Measurements from ENCODE around the gene CTTNBP2. TPM values are rescaled to one million over a fixed set of nuclear protein-coding genes. Genes with fewer than 3 reads are reported as not detected.

The CTTNBP2 gene
- total and polyA plus RNA-seq, 10 donors: 0.68 to 15.1 (median 8.5) TPM

DNA sequence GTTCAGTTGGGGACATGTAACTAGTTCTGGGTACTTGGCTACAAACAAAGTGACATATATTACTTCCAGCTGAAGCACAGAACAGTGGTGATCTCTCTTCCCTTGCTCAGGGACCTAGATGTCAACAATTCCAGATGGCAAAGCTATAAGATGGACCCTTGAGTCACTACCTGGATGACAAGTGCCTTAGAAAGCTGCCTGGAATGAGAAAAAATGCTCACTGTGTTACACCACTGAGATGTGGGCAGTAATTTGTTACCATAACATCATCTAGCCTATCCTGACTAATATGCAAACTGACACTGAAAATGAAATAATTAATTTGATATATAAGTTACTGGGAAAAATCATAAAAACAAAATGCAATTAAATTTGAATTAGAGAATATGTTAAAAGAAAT, 16.4 kb upstream of the CTTNBP2 start:
- TF ChIP-seq POLR2AphosphoS5 (IDR thresholded peaks at IDR 0.05) (no peak), POLR2A (IDR thresholded peaks at IDR 0.05) (no peak)
- TF ChIP-seq, protein P1, sequence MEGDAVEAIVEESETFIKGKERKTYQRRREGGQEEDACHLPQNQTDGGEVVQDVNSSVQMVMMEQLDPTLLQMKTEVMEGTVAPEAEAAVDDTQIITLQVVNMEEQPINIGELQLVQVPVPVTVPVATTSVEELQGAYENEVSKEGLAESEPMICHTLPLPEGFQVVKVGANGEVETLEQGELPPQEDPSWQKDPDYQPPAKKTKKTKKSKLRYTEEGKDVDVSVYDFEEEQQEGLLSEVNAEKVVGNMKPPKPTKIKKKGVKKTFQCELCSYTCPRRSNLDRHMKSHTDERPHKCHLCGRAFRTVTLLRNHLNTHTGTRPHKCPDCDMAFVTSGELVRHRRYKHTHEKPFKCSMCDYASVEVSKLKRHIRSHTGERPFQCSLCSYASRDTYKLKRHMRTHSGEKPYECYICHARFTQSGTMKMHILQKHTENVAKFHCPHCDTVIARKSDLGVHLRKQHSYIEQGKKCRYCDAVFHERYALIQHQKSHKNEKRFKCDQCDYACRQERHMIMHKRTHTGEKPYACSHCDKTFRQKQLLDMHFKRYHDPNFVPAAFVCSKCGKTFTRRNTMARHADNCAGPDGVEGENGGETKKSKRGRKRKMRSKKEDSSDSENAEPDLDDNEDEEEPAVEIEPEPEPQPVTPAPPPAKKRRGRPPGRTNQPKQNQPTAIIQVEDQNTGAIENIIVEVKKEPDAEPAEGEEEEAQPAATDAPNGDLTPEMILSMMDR (IDR thresholded peaks at IDR 0.05 in 8 of 11, conservative IDR thresholded peaks at IDR 0.05 in 3 of 11): no peak
- Histone ChIP-seq H3K27me3 (replicated peaks in 1 of 7) (no peaks in the 10 kb centered on the region), H3K9me3 (no peaks in the 10 kb centered on the region), H3K27ac (no peak overlapping the region), H3K4me3 (no peak overlapping the region), H3K36me3 (no peaks in the 10 kb centered on the region), H3K4me1 (no peaks in the 10 kb centered on the region)
- intact Hi-C loops (cut with DNase I; ENCODE audit: low total_unique reads): no loop called here
- DNase-seq: no peak

DNA sequence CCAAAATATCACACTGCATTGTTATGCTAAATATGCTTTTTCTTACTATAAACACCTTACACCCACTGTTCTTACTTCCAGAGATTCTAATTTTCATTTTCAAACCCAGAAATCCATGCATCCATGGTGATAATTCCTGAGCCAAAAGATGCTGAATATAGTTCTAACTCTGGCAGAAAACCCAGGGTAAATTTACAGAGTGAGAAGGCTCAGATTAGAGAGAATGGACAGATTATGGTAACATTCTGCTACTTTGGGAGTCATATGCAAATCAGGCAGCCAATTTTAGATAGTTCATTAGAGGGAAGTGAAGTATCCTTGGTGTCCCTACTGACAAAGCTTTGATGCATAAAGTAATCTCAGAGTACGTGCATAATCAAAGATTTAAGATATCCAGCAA, 15.4 kb upstream of the CTTNBP2 start:
- WGBS, 5 donors: 69 to 91% (median 90%) methylated on average over 1 of the region's 1 CpG
- no peak overlapping the region for H3K4me3 ChIP-seq
- intact Hi-C loops (cut with DNase I; ENCODE audit: low total_unique reads): no loop called here
- H3K27me3 ChIP-seq (replicated peaks in 1 of 7): no peaks in the 10 kb centered on the region
- no peak for TF ChIP-seq POLR2A (IDR thresholded peaks at IDR 0.05)
- TF ChIP-seq, protein P1 (IDR thresholded peaks at IDR 0.05 in 8 of 11, conservative IDR thresholded peaks at IDR 0.05 in 3 of 11): no peak
- no peak for TF ChIP-seq POLR2AphosphoS5 (IDR thresholded peaks at IDR 0.05)
- no peak overlapping the region for H3K27ac ChIP-seq
- no peak for DNase-seq
- H3K9me3 ChIP-seq: no peaks in the 10 kb centered on the region
- no peaks in the 10 kb centered on the region for H3K4me1 ChIP-seq
- no peaks in the 10 kb centered on the region for H3K36me3 ChIP-seq

DNA sequence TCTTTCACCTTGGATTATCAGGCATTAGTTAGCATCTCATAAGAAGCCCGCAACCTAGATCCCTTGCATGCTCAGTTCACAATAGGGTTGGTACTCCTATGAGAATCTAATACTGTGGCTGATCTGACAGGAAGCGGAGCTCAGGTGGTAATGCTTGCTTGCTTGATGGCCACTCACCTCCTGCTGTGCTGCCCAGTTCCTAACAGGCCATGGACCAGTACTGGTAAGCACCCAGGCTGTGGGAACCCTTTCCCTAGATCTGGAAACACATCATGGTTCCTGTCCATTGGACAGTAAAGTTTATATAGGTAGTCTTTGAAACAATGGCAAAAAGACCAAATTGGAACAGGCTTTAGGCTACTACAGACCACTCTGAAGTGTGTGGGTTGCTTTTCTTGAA, 9.4 kb upstream of the CTTNBP2 start:
- no peak for TF ChIP-seq POLR2A (IDR thresholded peaks at IDR 0.05)
- TF ChIP-seq, protein P1 (IDR thresholded peaks at IDR 0.05 in 8 of 11, conservative IDR thresholded peaks at IDR 0.05 in 3 of 11): no peak
- no peak for TF ChIP-seq POLR2AphosphoS5 (IDR thresholded peaks at IDR 0.05)
- Histone ChIP-seq H3K4me1 (no peaks in the 10 kb centered on the region), H3K9me3 (no peaks in the 10 kb centered on the region), H3K27me3 (replicated peaks in 1 of 7) (no peaks in the 10 kb centered on the region), H3K4me3 (no peak overlapping the region), H3K36me3 (no peaks in the 10 kb centered on the region), H3K27ac (no peak overlapping the region)
- intact Hi-C loops (cut with DNase I; ENCODE audit: low total_unique reads): no loop called here
- DNase-seq: no peak
- WGBS, 5 donors: 90 to 100% (median 92%) methylated on average over 2 of the region's 2 CpGs

DNA sequence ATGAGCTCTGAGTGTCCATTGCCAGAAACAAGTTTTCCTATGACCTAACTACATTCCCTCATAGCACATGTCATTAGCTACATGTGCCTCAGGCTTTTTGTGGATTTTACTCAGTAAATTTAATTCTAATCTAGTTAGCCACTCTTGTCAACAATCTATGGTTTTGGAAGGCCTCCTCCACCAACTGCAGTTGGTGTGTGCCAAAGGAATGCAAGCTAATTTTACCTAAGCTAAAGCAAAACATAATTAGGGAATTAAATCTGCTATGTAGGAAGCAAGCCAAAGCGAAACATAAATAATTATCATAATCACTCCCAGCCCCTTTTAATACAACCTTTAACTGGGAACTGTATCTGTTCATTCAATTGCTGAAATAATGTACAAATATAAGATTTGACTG, 3.5 kb upstream of the CTTNBP2 start:
- intact Hi-C loops (cut with DNase I; ENCODE audit: low total_unique reads): no loop called here
- TF ChIP-seq, protein P1 (IDR thresholded peaks at IDR 0.05 in 8 of 11, conservative IDR thresholded peaks at IDR 0.05 in 3 of 11): no peak
- no peak for TF ChIP-seq POLR2AphosphoS5 (IDR thresholded peaks at IDR 0.05)
- TF ChIP-seq POLR2A (IDR thresholded peaks at IDR 0.05): no peak

More for the DNA sequence above, 3.5 kb upstream of the CTTNBP2 start:
- 84 to 97% (median 94%) methylated on average over 1 of the region's 1 CpG for WGBS, 5 donors
- H3K27ac ChIP-seq: no peak overlapping the region
- H3K27me3 ChIP-seq (replicated peaks in 1 of 7): peaks cover 0 to 55% (median 18%) of the 10 kb centered on the region in 7 donors
- no peaks in the 10 kb centered on the region for H3K9me3 ChIP-seq
- H3K4me3 ChIP-seq: no peak overlapping the region
- H3K4me1 ChIP-seq: peaks cover 0 to 23% (median 10%) of the 10 kb centered on the region in 6 donors
- DNase-seq: no peak
- H3K36me3 ChIP-seq: no peaks in the 10 kb centered on the region

Data from spleen (tissue), 11 donors.